SU-DHL-6 (cell line): ENCODE results near the gene MAP3K7.

Source experiments
- H2AFZ ChIP-seq: fragments of 200-600 bp; sonication (generic); 2 replicates; pipeline ENCODE4 v1.6.1; 2014; ENCODE audit warnings: low read depth, mild to moderate bottlenecking, moderate library complexity, mixed read lengths, antibody characterized with exemption, low read length; ENCODE audit not compliant: severe bottlenecking
- H3F3A ChIP-seq: fragments of 200-600 bp; shearing (Covaris generic); 2 replicates; pipeline ENCODE4 v1.6.0; 2016; ENCODE audit warnings: antibody characterized with exemption, mild to moderate bottlenecking; ENCODE audit not compliant: insufficient read depth
- H3K27ac ChIP-seq: fragments of 200-600 bp; sonication (generic); 2 replicates; pipeline ENCODE4 v1.5.1; 2016; ENCODE audit warnings: low read depth, mild to moderate bottlenecking, low read length, moderate library complexity, mixed read lengths
- H3K27me3 ChIP-seq: fragments of 200-600 bp; sonication (generic), shearing (Covaris generic); 2 replicates; pipeline ENCODE4 v1.6.0; 2014; ENCODE audit warnings: mild to moderate bottlenecking, low read length
- H3K36me3 ChIP-seq: fragments of 200-600 bp; sonication (generic); 2 replicates; pipeline ENCODE4 v1.6.1; 2014; ENCODE audit warnings: mild to moderate bottlenecking, low read length, mixed read lengths
- H3K4me2 ChIP-seq: fragments of 300-600, 200-600 bp; shearing (Covaris generic), sonication (generic); 2 replicates; pipeline ENCODE4 v1.6.0; 2014; ENCODE audit warnings: low read length, low read depth, mild to moderate bottlenecking; ENCODE audit not compliant: poor library complexity, severe bottlenecking
- H3K4me3 ChIP-seq: fragments of 200-600 bp; sonication (generic); 2 replicates; pipeline ENCODE4 v1.5.1; 2014; ENCODE audit warnings: antibody characterized with exemption, low read length, mild to moderate bottlenecking, mixed read lengths; ENCODE audit not compliant: insufficient read depth, poor library complexity, severe bottlenecking
- H3K79me2 ChIP-seq: fragments of 200-600 bp; sonication (generic); 2 replicates; pipeline ENCODE4 v1.6.1; 2014; ENCODE audit warnings: mild to moderate bottlenecking, low read length, moderate library complexity; ENCODE audit not compliant: insufficient read depth
- H3K9ac ChIP-seq: fragments of 200-600 bp; sonication (generic); 2 replicates; pipeline ENCODE4 v1.7.0; 2014; ENCODE audit warnings: mild to moderate bottlenecking, low read length
- H3K9me2 ChIP-seq: fragments of 200-600 bp; sonication (generic); replicated peaks from 2 replicates; pipeline ENCODE4 v1.6.1; 2014; ENCODE audit warnings: low read length; ENCODE audit not compliant: insufficient read depth
- H3K9me3 ChIP-seq: fragments of 200-600 bp; sonication (generic); 2 replicates; pipeline ENCODE4 v1.6.1; 2014; ENCODE audit warnings: low read length, mixed read lengths; ENCODE audit not compliant: insufficient read depth
- H4K20me1 ChIP-seq: fragments of 200-600 bp; sonication (generic); 2 replicates; pipeline ENCODE4 v1.6.1; 2014; ENCODE audit warnings: low read depth, mild to moderate bottlenecking, antibody characterized with exemption, low read length, moderate library complexity, mixed read lengths
- EZH2phosphoT487 ChIP-seq: fragments of 200-600 bp; sonication (generic), shearing (Covaris generic); conservative IDR thresholded peaks from 2 replicates; pipeline ENCODE4 v1.6.1; 2018; ENCODE audit warnings: mild to moderate bottlenecking, antibody characterized with exemption, low read length, moderate library complexity, mixed read lengths
- TF ChIP-seq, protein P1 (sequence below): fragments of 200-600 bp; sonication (generic); IDR thresholded peaks from one replicate; pipeline ENCODE4 v1.5.1; 2017; ENCODE audit warnings: antibody characterized with exemption, mild to moderate bottlenecking, low read length, moderate library complexity; ENCODE audit not compliant: insufficient read depth, poor library complexity, severe bottlenecking

The MAP3K7 gene

GRCh38 chr6:90536520-90536919 lies 50.4 kb downstream of the MAP3K7 start:
- H3K9ac ChIP-seq: no peak overlapping the region
- no peaks in the 10 kb centered on the region for H3K9me2 ChIP-seq
- H2AFZ ChIP-seq: no peak overlapping the region
- H3K4me2 ChIP-seq: no peak overlapping the region
- TF ChIP-seq, protein P1, sequence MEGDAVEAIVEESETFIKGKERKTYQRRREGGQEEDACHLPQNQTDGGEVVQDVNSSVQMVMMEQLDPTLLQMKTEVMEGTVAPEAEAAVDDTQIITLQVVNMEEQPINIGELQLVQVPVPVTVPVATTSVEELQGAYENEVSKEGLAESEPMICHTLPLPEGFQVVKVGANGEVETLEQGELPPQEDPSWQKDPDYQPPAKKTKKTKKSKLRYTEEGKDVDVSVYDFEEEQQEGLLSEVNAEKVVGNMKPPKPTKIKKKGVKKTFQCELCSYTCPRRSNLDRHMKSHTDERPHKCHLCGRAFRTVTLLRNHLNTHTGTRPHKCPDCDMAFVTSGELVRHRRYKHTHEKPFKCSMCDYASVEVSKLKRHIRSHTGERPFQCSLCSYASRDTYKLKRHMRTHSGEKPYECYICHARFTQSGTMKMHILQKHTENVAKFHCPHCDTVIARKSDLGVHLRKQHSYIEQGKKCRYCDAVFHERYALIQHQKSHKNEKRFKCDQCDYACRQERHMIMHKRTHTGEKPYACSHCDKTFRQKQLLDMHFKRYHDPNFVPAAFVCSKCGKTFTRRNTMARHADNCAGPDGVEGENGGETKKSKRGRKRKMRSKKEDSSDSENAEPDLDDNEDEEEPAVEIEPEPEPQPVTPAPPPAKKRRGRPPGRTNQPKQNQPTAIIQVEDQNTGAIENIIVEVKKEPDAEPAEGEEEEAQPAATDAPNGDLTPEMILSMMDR: no peak
- no peak for TF ChIP-seq EZH2phosphoT487
- H4K20me1 ChIP-seq: no peaks in the 10 kb centered on the region
- H3K4me3 ChIP-seq: no peak overlapping the region
- no peaks in the 10 kb centered on the region for H3K36me3 ChIP-seq
- no peaks in the 10 kb centered on the region for H3F3A ChIP-seq
- H3K27ac ChIP-seq: no peak overlapping the region
- H3K9me3 ChIP-seq: no peaks in the 10 kb centered on the region
- no peaks in the 10 kb centered on the region for H3K27me3 ChIP-seq
- no peaks in the 10 kb centered on the region for H3K79me2 ChIP-seq

GRCh38 chr6:90534337-90535025 lies 52.4 kb downstream of the MAP3K7 start:
- H4K20me1 ChIP-seq: no peaks in the 10 kb centered on the region
- H3K79me2 ChIP-seq: no peaks in the 10 kb centered on the region
- H2AFZ ChIP-seq: no peak overlapping the region
- no peak overlapping the region for H3K4me3 ChIP-seq
- H3F3A ChIP-seq: no peaks in the 10 kb centered on the region
- no peaks in the 10 kb centered on the region for H3K9me2 ChIP-seq
- no peak for TF ChIP-seq EZH2phosphoT487
- TF ChIP-seq, protein P1: no peak
- H3K27ac ChIP-seq: no peak overlapping the region
- no peak overlapping the region for H3K4me2 ChIP-seq
- no peaks in the 10 kb centered on the region for H3K9me3 ChIP-seq
- H3K36me3 ChIP-seq: peaks cover 7% of the 10 kb centered on the region; the same call in 1 of the 2 replicates
- H3K27me3 ChIP-seq: no peaks in the 10 kb centered on the region
- no peak overlapping the region for H3K9ac ChIP-seq

- no peaks in the 10 kb centered on the region for H3K79me2 ChIP-seq
- H3K4me3 ChIP-seq: no peak overlapping the region
- no peaks in the 10 kb centered on the region for H4K20me1 ChIP-seq
- no peak overlapping the region for H3K9ac ChIP-seq
- H3K9me3 ChIP-seq: no peaks in the 10 kb centered on the region
- H3K36me3 ChIP-seq: peaks cover 7% of the 10 kb centered on the region; the same call in 1 of the 2 replicates
- no peaks in the 10 kb centered on the region for H3K27me3 ChIP-seq
- no peaks in the 10 kb centered on the region for H3K9me2 ChIP-seq
- no peak overlapping the region for H2AFZ ChIP-seq
- no peak for TF ChIP-seq EZH2phosphoT487
- TF ChIP-seq, protein P1: no peak
- H3K27ac ChIP-seq: no peak overlapping the region
- H3K4me2 ChIP-seq: no peak overlapping the region
- H3F3A ChIP-seq: no peaks in the 10 kb centered on the region
Observed at GRCh38 chr6:90533615-90534336, 53.1 kb downstream of the MAP3K7 start.
